Stimulated activated effector memory CD8-positive, alpha-beta T cell treated with anti-CD3 and anti-CD28 coated beads, Interleukin-12 subunit alpha, Interleukin-12 subunit beta, amount 100 ng/mL, for 72 hours (primary cell): ENCODE data around the gene NDUFS6.
A peak's percentile ranks its signal among the peaks of the same experiment; 100 is the strongest.

Source experiments
- ATAC-seq: fragments of 150-1000 bp; cut with Tn5 transposase; 2 replicates; pipeline ENCODE4 v1.10.0; 2021
- DNase-seq, 2 donors: peaks; one replicate each; pipeline ENCODE4 v3.0.0; 2021 to 2022; ENCODE audit warnings: low spot score in 2 of 2
- H3K27ac Mint-ChIP-seq: one replicate; pipeline ENCODE4 v1.8.0; 2022; ENCODE audit warnings: mild to moderate bottlenecking, mixed read lengths
- H3K36me3 Mint-ChIP-seq: one replicate; pipeline ENCODE4 v1.8.0; 2022; ENCODE audit warnings: mild to moderate bottlenecking, mixed read lengths
- H3K4me1 Mint-ChIP-seq: one replicate; pipeline ENCODE4 v1.8.0; 2022; ENCODE audit warnings: mixed read lengths
- H3K4me3 Mint-ChIP-seq: one replicate; pipeline ENCODE4 v1.8.0; 2022; ENCODE audit warnings: mild to moderate bottlenecking, mixed read lengths
- H3K9me3 Mint-ChIP-seq: one replicate; pipeline ENCODE4 v1.8.0; 2022; ENCODE audit warnings: mixed read lengths

Gene NDUFS6

DNA sequence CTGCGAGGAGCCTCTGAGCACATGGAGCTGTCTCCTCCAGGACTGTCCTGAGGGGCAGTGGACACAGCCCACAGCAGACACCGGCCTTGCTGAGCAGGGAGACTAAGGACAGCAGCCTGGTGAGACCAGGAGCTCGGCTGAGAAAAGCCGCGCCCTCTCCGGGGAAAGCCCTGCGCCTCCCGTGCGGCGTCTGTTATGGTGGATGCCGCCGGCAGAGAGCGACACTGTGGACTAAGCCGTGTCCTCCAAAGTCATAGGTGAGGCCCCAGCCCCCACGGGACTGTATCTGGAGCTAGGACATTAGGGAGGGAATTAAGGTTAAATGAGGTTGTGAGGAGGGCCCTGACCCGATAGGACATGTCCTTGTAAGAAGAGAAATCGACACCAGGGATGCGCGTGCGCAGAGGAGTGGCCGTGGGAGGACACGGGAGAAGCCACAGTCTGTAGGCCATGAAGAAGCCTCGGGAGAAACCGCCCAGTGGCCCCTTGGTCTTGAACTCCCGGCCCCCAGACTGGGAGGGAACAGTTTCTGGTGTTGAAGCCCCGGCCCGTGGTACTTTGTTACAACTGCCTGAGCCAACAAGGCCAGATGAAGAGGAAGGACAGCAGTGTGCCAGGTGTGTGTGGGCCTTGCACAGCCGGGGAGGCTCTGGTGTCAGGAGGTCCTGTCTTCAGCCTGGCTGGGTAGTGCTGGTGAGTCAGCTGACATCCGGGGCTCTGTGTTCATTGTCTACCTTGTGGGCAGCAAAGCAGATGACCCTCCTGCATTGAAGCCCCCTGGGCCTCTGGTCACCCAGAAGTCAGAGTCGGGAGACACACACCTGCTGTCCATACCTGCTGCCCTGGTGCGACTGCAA lies 23.7 kb upstream of the NDUFS6 start:
- Mint-ChIP-seq H3K4me1 (peaks cover 4% of the 10 kb centered on the region), H3K27ac (peak overlapping the region; percentile 26), H3K36me3 (no peaks in the 10 kb centered on the region), H3K9me3 (no peaks in the 10 kb centered on the region), H3K4me3 (no peak overlapping the region)
- ATAC-seq (peak; percentile 13), DNase-seq (no peak)

DNA sequence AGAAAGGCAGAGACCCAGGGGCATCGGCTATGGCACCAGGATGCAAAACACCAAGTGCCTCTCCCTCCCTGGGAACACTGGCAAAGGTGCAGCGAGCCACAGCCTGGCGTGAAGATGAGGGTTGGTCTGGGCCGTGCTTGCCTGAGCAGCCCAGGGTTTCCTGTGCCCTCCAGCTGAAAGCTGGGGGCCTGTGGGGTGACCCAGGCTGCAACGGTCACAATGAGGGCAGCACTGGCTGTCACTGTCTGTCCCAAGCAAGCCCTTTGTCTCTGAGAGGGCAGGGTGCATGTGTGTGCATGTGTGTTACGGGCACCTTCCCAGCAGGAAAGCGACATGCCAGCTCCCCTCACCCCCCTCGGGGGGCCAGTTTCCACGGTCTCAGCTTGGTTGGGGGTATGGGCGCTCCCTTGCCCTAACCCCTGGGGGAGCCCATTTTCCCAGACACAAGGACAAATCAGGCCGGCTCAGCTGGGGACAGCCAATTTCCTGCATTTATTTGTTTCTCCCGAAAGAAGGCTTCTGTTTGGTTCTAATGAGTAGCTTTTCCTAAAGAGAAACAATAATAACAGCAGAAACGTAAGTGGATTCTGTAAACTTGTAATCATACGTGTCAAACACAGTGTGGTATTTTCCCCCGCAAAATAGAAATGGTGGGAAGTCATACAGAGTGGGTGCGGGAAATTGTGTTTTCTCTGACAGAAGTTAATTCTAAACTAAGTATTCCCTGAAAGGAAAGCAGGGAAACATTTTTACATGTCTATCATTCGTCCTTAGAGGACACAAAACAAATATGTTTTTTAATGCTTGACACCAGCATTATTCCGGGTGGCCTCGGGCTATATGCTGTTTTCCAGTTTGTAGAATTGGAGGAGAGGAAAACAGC lies 22.8 kb upstream of the NDUFS6 start:
- DNase-seq (no peak), ATAC-seq (no peak)
- Mint-ChIP-seq H3K4me3 (no peak overlapping the region), H3K9me3 (no peaks in the 10 kb centered on the region), H3K27ac (no peak overlapping the region), H3K36me3 (no peaks in the 10 kb centered on the region), H3K4me1 (peaks cover 7% of the 10 kb centered on the region)

DNA sequence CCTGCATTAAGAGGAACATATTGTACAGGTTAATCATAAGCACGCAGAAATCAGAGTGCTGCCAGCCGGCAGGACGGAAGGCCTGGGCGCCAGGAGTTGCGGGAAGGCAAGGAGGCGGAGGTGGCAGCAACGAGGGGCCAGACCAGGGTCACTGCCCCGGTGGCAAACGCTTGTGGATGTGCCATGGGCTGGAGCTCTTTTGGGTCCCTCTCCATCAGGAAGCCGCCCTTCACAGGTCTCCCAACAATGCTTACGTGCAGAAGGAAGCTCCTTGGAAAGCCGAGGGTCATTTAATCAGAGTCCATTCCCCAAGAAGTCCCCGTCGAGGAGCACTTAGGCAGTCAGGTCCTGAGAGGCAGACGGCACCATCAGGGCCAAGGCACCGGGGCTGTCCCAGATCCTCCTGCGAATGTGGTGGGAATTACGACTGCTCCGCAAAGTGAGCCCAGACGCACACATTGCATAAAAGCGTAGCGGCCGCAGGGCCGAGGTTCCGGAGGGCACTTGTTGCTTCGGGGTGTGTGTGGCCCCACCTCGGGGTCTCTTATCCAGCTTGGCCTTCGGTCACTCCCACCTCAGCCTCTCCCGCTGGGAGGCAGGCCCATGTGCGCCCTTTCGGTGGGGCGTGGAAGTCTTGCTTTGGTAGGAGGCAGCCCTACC lies 22.1 kb upstream of the NDUFS6 start:
- DNase-seq (no peak), ATAC-seq (no peak)
- Mint-ChIP-seq H3K4me3 (no peak overlapping the region), H3K9me3 (no peaks in the 10 kb centered on the region), H3K27ac (no peak overlapping the region), H3K36me3 (no peaks in the 10 kb centered on the region), H3K4me1 (peaks cover 9% of the 10 kb centered on the region)

DNA sequence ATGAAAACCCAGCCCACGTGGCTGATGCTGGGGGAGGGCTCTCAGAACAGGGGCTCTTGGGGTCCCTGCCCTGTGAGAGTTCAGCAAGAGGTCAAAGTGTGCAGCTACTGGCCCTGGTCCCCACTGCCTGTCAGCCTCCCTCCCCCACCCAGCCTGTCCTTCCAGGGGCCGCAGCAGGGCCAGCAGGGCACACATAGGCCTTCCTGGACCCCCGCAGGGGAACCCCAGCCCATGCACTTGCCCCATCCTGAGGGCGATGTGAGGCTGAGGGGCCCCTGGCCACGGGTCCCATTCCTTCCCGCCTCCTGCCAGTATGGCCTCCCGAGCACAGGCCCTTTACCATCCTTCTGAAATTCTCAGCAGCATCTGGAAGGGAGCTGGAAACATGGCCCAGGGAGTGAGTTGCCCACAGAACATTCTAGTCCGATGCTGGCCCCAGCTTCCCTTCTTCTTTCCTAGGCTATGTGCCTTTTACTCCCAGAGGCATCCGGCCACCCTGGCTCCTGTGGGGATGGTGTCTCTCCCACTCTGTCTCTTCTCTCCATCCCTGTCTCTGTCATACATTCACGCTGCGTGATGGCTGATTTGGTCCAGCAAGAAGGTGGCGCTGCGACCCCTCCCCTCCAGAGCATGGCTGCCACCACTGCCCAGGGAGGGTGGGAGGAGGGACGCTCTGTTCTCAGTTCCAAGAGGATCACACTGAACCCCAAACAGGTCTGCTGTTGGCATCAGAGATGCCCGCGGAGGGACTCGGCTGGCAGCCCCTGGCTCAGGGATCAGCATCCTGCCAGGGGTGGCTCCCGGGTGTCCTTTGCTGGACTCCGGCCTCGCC lies 21.2 kb upstream of the NDUFS6 start:
- ATAC-seq (no peak), DNase-seq (no peak)
- Mint-ChIP-seq H3K36me3 (no peaks in the 10 kb centered on the region), H3K9me3 (no peaks in the 10 kb centered on the region), H3K4me3 (no peak overlapping the region), H3K27ac (no peak overlapping the region), H3K4me1 (peaks cover 17% of the 10 kb centered on the region)

DNA sequence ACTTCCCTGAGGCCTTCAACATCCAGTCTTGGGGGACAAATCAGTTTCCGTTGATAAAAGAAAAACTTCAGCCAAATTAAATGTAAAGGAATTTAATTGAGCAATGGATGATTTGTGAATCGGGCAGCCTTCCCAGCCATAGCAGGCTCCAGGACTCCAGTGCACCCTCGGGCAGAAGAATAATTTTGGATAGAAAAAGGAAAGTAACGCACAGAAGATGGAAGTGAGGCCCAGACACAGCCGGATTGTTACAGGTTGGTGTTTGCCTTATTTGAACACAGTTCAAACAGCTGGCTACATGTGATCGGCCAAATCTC lies 20.6 kb upstream of the NDUFS6 start:
- H3K4me3 Mint-ChIP-seq: no peak overlapping the region
- ATAC-seq: no peak
- DNase-seq: no peak
- H3K36me3 Mint-ChIP-seq: no peaks in the 10 kb centered on the region
- H3K27ac Mint-ChIP-seq: no peak overlapping the region
- no peaks in the 10 kb centered on the region for H3K9me3 Mint-ChIP-seq
- H3K4me1 Mint-ChIP-seq: peaks cover 19% of the 10 kb centered on the region

DNA sequence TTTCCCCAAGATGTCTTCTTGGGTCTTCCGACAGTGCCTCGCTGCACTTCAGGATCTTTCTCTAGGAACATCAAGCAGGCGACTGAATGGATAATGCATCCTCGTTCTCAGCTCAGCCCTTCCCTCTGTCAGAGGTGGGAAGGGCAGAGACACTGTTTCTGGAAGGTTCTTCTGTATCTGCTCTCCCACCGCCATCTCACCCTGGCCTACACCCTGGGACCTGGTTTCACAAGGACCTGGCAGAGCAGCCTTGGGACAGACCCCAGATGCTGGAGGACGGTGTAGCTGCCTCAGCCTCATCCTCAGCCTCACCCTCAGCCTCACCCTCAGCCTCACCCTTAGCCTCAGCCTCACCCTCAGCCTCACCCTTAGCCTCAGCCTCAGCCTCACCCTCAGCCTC lies 20.1 kb upstream of the NDUFS6 start:
- ATAC-seq (no peak), DNase-seq (no peak)
- H3K27ac Mint-ChIP-seq: no peak overlapping the region
- no peaks in the 10 kb centered on the region for H3K36me3 Mint-ChIP-seq
- no peak overlapping the region for H3K4me3 Mint-ChIP-seq
- peaks cover 23% of the 10 kb centered on the region for H3K4me1 Mint-ChIP-seq
- H3K9me3 Mint-ChIP-seq: no peaks in the 10 kb centered on the region

DNA sequence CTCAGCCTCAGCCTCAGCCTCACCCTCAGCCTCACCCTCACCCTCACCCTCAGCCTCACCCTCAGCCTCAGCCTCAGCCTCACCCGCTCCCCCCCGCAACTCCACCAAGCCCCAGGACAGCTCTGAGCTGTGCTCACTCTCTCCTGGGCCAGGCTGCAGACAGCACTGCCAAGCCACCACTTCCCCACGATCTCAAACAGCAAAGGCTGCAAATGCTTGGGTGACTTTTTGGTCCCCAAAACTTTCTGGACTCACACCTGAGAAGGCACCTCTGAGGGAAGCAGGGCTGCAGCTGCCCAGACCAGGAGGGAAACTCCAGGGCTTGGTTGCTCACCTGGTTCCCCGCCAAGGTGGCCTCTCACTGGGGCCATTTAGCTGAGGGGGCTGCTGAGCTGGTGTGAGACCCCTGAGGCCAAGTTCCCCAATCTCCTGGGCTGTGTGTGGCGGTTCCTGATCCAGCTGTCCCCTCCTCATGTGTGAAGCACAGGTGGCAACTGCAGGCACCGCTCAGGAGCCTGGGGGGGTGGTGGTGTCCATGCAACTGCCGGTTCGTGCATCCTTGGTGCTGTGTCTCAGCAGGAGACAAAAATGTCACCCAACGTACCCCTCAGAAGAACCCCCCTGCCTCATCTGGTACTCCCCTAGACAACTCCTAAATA lies 19.4 kb upstream of the NDUFS6 start:
- Mint-ChIP-seq H3K27ac (no peak overlapping the region), H3K36me3 (no peaks in the 10 kb centered on the region), H3K4me3 (no peak overlapping the region), H3K9me3 (no peaks in the 10 kb centered on the region), H3K4me1 (peaks cover 23% of the 10 kb centered on the region)
- DNase-seq (no peak), ATAC-seq (no peak)

DNA sequence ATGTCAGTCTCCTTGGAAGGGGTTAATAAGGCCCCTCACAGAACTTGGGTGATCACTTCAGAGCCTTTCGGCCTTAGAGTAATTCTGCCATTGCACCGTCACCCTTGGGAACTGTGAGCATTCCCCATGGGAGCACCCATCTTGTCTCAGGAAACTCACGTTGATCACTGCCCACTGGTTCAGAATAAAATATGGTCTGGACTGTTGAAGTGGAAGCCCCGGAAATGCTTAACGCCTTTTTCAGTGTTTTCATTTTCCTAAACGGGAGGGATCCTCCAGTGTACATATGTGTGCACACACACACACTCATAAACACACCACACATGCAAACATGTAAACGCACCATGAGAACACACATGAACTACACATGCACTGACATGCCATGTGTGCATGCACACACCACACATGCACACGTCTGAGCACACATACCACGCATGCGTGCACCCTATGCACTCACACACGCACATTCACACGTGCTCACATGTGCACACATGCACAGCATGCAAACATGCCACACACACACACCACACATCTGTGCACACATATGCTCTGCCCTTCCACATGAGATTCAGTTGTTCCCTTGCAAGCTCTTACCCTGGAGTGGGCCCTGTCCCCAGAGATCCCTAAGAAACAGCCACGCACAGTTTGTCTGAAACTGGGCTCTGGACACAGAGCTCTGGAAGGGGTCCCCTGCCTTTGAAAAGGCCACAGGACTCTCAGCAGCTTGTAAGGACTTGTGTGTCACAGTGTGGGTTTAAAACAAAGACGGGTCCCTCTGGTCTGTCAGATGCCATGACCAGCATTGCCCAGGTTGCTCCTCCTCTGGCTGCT lies 18.6 kb upstream of the NDUFS6 start:
- Mint-ChIP-seq H3K4me1 (peaks cover 24% of the 10 kb centered on the region), H3K36me3 (no peaks in the 10 kb centered on the region), H3K4me3 (no peak overlapping the region), H3K9me3 (no peaks in the 10 kb centered on the region), H3K27ac (no peak overlapping the region)
- ATAC-seq (no peak), DNase-seq (no peak)

DNA sequence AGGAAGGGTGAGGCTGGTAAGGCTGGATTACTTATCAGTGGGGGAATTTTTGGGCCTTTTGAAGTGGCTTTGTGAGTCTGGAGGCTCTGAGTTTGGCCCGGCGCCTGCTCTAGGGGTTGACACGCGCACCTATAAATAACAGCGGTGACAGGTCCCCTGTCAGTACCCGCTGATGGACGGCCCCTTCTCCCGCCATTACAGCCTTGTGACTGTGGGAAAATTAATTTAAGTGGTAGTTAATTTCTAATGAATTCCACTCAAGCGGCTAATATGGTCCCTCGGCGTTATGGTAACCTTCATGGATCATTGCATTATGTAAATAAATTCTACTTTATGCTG lies 18.0 kb upstream of the NDUFS6 start:
- no peak for ATAC-seq
- no peaks in the 10 kb centered on the region for H3K9me3 Mint-ChIP-seq

DNA sequence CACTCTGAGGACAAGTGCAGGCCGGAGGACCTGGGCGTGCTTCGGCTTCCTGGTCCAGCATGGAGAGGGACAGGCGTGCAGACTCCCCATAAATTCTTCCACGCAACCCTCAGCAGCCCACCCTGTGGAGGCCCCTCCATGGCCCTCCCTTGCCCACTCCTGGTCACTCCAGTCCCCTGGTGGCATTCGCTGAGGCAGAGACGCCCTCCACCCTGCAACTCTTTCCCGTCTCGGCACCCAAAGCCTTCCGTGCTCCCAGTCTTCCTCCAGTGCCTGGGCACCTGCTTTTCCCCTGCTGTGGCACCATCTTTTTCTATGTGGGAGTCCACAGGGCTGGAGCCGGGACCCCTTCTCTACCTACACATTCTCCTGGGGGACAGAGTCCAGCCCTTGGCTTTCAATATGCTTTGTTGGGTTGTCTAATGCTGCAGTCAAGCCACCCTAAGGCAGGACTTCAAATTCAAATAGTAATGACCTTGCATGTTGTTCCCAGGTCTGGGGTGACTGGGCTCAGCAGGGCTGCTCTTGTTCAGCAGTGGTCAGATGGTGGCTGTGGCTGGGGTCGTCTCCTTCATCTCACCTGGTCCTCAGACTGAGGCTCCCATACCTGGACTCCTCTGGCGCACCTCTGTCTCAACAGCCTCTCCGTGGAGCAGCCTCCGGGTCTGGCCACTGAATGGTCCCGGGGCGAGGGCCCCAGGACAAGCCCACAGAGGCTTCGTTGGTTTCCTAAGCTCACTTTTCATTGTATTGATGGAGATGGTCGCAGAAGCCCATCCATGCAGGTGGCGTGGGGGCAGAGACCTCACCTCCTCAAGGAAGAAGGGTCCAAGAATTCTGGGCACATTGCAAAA lies 16.8 kb upstream of the NDUFS6 start:
- H3K27ac Mint-ChIP-seq: no peak overlapping the region
- peaks cover 39% of the 10 kb centered on the region for H3K4me1 Mint-ChIP-seq
- no peaks in the 10 kb centered on the region for H3K36me3 Mint-ChIP-seq
- H3K4me3 Mint-ChIP-seq: no peak overlapping the region
- DNase-seq: no peak
- H3K9me3 Mint-ChIP-seq: no peaks in the 10 kb centered on the region
- no peak for ATAC-seq

More for the DNA sequence above, 18.0 kb upstream of the NDUFS6 start:
- no peaks in the 10 kb centered on the region for H3K36me3 Mint-ChIP-seq
- H3K27ac Mint-ChIP-seq: no peak overlapping the region
- no peak for DNase-seq
- peaks cover 29% of the 10 kb centered on the region for H3K4me1 Mint-ChIP-seq
- H3K4me3 Mint-ChIP-seq: no peak overlapping the region

DNA sequence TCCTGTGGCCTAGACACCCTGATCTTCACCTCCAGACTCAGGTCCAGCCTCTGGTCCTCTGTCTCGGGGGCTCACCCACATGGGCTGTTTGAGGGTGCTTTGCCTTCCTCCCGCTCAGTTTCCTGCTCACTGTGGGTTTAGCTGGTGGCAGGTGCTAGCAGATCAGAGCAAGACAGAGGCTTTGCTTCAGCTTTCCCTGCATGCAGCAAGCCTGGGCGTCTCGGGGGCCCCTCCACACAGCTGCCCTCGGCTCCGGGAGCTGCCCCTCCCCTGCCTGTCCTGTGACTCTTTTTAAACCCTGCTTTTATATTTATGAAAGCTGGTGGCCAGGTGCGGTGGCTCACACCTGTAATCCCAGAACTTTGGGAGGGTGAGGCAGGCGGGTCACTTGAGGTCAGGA lies 16.1 kb upstream of the NDUFS6 start:
- peaks cover 45% of the 10 kb centered on the region for H3K4me1 Mint-ChIP-seq
- no peaks in the 10 kb centered on the region for H3K9me3 Mint-ChIP-seq
- no peaks in the 10 kb centered on the region for H3K36me3 Mint-ChIP-seq
- ATAC-seq (no peak), DNase-seq (no peak)
- H3K4me3 Mint-ChIP-seq: no peak overlapping the region
- H3K27ac Mint-ChIP-seq: no peak overlapping the region

DNA sequence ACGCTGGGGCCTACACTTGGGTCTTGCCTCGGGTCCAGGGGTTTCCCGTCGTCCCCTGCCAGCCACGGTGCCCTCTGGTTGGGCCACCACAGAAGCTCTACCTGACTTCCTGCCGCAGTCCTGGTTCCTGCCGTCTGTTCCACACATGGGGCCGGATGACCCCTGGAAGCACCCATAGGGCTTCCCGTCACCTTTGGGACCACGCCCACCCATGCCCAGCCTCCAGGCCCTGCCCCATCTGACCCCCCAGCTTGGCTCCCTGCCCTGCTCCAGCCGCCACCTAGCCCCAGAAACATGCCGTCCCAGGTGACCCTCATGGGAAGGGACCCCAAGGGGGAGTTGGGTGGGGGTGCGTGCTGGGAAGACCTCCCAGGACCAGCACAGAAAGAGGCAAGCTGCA lies 15.2 kb upstream of the NDUFS6 start:
- no peak for ATAC-seq
- Mint-ChIP-seq H3K36me3 (no peaks in the 10 kb centered on the region), H3K9me3 (no peaks in the 10 kb centered on the region), H3K4me3 (no peak overlapping the region), H3K4me1 (peaks cover 52% of the 10 kb centered on the region), H3K27ac (peak overlapping the region; percentile 67)
- no peak for DNase-seq
